Epithelial cell of prostate (primary cell): ENCODE data around the gene FERMT1.

Experiments
- DNase-seq: peaks from one replicate; pipeline ENCODE4 v3.0.0-alpha.2; 2011; ENCODE audit warnings: low read depth, low spot score
- H3K27ac ChIP-seq: fragments of 450-650 bp; 2 replicates; pipeline ENCODE4 v1.5.1; 2017; ENCODE audit warnings: mild to moderate bottlenecking

Gene FERMT1

GRCh38 chr20:6122873-6123648 is at the start of gene FERMT1:
Gene FERMT1 (minus strand): TSS chr20:6123030. CDS start chr20:6119554, 3,476 bp downstream.
- H3K27ac ChIP-seq = peak within 1 kb of the TSS; percentile 100
- peak; percentile 86 for DNase-seq

GRCh38 chr20:6169251-6169650 is 46.4 kb upstream of the FERMT1 start:
- no peak overlapping the region for H3K27ac ChIP-seq
- no peak for DNase-seq

DNA sequence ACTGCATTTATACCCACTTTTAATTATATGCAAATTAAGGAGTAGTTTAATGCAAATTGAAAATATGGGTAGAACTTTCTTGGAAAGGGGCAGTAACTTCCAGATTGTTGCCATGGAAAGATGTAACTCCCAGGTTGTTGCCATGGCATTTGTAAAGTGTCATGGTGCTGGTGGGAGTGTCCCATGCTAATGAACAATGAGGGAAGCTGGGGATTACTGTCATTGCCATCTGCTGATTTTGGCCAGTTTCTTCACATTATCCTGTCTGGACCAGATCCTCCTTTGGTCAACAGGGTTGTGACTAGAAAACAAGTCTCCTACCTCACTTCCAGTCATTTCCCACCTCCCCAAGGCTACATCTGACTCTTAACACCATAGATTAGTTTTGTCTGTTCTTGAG is 45.4 kb upstream of the FERMT1 start:
- DNase-seq = no peak
- no peak overlapping the region for H3K27ac ChIP-seq

GRCh38 chr20:6165346-6165745 is 42.5 kb upstream of the FERMT1 start:
- DNase-seq = no peak
- H3K27ac ChIP-seq = no peak overlapping the region

DNA sequence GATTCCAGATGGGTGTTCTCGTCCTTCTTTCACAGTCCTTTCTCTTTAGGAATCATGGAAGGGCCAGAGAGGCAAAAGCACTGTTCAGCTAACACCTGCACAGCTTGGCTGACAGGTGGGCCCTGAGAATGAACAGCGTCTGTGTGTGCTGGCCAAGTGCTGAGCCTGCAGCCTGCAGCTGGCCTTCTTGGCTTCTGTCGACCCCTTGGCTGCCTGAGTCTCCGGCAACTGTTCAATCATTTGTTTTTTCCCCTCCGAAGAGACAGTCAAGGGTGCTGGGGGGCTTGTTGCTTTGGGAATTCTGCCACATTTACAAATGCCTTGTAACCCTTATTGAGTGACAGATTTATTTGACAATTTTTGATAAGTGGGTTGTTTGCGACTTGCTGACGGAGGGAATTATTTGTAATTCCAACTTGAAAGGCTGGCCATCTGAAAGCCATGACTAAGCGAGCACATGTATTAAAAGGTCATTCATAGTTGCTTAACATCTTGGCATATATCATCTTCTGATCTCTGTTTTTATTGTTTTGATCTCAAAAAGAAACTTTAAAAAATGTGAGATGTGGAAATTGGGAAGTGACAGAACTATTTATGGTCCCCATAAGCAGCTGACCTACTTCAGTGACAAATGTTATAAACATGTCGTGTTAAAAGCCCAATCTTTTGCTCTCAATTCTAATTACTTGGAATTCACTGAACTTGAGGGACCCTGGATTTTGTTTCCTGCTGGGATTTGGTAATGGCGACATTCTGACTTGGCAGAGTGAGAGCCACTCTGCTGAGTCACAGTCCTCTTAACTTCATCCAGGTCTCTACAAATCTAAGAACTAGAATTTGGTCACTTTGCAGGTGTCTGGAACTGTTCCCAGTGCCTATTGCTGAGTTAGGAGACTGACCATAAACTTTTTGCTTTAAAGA is 41.9 kb upstream of the FERMT1 start:
- no peak for DNase-seq
- no peak overlapping the region for H3K27ac ChIP-seq

- no peak overlapping the region for H3K27ac ChIP-seq
- no peak for DNase-seq
Observed at GRCh38 chr20:6160736-6161135, 37.9 kb upstream of the FERMT1 start.

DNA sequence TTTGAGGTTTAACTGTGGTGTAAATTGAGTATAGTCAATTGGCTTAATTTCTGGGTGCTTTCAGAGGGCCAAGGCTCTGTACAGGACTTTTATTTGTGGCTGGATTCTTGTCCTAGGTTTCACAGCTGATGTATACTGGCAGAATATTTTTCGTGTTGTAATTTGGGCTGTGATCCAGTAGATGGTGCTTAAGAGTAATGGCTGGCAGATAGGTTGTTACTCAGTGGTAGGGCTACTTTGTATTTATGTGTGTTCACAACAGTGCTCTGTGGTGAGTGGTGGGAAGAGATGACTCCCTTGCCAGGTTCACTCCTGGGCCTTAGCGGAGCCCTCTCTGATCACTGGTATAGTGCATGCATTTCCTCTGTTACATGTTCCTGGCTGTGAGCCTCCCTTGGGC is 34.5 kb upstream of the FERMT1 start:
- DNase-seq = no peak

GRCh38 chr20:6152777-6153176 is 29.9 kb upstream of the FERMT1 start:
- DNase-seq = no peak
- no peak overlapping the region for H3K27ac ChIP-seq

More for the DNA sequence above, 34.5 kb upstream of the FERMT1 start:
- H3K27ac ChIP-seq = no peak overlapping the region

DNA sequence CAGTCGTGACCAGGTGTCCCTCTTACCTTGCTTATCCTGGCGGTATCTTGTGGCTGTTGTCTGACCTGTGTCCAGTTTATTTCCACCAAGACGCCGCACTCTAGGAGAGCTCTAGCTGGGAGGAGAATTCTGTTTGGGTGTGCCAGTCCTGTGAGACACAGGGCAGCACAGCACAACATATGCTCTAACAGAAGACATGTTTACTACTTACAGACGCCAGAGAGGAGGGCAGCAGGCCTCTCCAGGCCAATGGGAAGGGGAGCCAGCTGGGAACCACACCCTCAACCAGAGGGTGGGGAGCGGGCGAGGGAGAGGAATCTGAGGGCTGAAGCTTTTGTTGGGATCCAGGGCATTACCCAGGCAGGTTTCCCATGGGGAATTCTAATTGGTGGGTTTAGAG is 25.2 kb upstream of the FERMT1 start:
- no peak overlapping the region for H3K27ac ChIP-seq
- DNase-seq = no peak

DNA sequence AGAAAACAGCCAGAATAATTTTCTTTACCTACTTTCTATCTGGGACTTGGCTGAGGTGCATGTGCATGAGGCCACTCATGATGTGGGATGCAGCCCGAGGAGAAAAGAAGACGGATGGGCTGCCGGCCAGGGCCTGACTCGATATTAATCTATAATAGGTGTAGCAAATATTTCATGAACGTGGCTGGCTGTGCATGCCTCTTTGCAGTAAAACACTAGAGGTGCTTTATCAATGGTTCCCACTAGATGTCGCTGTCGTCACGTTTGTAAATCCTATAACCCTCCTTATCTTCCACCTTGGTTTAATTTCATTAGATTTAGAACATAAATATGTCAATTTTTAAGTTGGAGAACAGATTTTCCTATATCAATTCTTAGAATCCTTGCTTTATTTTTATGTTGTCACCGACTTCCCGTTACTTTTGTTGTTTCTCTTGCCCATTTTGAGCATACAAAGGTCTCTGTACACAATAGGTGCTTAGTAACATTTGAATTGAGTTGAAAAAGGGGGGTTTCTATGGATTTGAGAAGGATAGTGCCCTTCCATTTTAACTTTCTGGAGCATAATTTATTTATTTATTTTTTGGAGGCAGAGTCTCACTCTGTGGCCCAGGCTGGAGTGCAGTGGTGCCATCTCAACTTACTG is 19.6 kb upstream of the FERMT1 start:
- no peak for DNase-seq
- no peak overlapping the region for H3K27ac ChIP-seq

GRCh38 chr20:6140947-6141346 is 18.1 kb upstream of the FERMT1 start:
- DNase-seq = no peak
- H3K27ac ChIP-seq = no peak overlapping the region

DNA sequence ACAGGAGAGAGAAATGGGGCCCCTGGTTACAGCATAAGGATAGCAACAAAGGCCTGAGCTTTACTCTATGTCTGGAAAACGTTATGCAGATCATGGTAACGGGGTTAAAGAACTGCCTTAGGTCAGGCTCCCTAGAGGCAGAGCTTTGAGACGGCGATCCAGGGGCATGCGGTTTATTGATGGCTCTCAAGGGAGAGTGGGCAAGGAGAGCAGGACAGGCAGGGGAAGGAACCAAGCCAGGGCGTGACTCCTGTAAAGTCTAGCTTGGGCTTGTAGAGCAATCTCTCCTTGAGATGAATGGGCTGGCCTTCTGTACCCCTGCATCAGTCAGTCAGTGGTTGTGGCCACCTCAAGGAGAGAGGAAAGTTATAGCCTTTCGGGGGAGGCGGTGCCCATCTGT is 12.5 kb upstream of the FERMT1 start:
- H3K27ac ChIP-seq = no peak overlapping the region
- DNase-seq = no peak

- DNase-seq = no peak
Observed at GRCh38 chr20:6134592-6134991, 11.8 kb upstream of the FERMT1 start.

GRCh38 chr20:6130045-6130444 is 7.2 kb upstream of the FERMT1 start:
- H3K27ac ChIP-seq = no peak overlapping the region

More at GRCh38 chr20:6134592-6134991, 11.8 kb upstream of the FERMT1 start:
- no peak overlapping the region for H3K27ac ChIP-seq

GRCh38 chr20:6127825-6128224 is 5.0 kb upstream of the FERMT1 start:
- no peak overlapping the region for H3K27ac ChIP-seq
- no peak for DNase-seq

More at GRCh38 chr20:6130045-6130444, 7.2 kb upstream of the FERMT1 start:
- DNase-seq = no peak

DNA sequence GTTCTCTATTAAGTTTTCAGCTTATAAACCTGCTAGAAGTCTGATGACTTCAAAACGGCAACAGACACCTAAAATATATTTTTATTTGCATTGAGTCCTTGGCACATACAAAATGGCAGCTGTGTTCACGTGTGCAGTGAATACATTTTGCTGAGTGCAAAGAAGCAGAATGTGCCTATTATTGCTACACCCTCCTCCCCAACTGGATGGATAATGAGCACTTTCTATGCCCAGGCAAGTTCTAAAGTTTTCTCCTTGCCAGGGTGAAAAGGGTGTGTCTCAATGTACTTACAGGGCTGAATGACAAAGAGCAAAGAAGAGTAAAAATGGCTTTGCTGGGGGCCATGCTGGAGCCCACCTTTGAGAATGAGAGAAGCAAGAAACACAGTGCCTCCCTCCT is 4.0 kb upstream of the FERMT1 start:
- DNase-seq = no peak
- H3K27ac ChIP-seq = peak overlapping the region; percentile 30

- no peak for DNase-seq
- peak overlapping the region; percentile 100 for H3K27ac ChIP-seq
Observed at GRCh38 chr20:6123649-6124014, 802 bp upstream of the FERMT1 start.

- DNase-seq = peak; percentile 78
- peak overlapping the region; percentile 100 for H3K27ac ChIP-seq
Observed at GRCh38 chr20:6122111-6122872, 538 bp downstream of the FERMT1 start.

GRCh38 chr20:6121504-6121903 is 1.3 kb downstream of the FERMT1 start:
- DNase-seq = no peak
- H3K27ac ChIP-seq = peak overlapping the region; percentile 100

DNA sequence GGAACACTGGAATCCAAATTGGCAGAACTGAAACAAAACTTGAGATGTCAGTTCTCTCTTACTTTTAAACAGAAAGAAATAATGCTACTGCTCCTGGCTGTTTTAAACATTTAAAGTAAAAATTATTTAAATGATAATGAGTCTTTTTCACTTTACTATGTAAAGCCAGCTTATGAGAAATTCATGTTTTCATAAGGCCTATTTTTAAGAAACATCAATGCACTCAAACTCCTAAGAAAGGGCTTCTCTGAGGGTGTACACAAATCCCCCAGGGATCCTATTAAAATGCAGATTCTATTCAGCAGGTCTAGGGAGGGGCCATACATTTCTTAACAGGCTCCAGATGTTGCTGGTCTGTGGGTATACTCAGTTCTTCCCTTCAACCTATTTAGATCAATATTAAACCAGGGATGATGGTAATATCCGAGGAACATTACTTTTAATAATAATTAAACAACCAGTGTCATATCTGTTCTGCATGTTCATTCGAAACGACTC is 2.3 kb downstream of the FERMT1 start:
- DNase-seq = no peak
- H3K27ac ChIP-seq = peak overlapping the region; percentile 100
